ENCODE measurements around the gene SPOCK1.

DNA sequence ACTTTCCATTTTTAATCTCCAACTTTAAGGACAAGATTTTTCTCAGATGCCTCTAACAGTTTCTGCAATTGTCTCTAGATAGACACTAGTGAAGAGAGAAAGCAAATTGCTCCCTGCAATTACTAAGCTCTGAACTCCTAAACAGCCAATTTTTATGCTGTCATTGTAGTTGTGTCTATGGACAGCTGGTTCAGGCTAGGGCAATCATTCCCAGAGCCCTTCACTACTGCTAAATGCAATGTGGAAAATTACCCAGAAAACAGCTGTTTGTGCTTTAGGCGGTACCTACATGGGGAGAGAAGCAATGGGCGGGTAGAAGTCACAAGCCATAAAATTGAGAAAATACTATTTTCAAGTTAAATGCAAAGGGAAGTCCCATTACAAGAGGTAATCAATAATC is 211.6 kb downstream of the SPOCK1 start:
- TF ChIP-seq EZH2 (IDR thresholded peaks at IDR 0.05; ENCODE audit: low read depth): no peak
- TF ChIP-seq, protein P1, sequence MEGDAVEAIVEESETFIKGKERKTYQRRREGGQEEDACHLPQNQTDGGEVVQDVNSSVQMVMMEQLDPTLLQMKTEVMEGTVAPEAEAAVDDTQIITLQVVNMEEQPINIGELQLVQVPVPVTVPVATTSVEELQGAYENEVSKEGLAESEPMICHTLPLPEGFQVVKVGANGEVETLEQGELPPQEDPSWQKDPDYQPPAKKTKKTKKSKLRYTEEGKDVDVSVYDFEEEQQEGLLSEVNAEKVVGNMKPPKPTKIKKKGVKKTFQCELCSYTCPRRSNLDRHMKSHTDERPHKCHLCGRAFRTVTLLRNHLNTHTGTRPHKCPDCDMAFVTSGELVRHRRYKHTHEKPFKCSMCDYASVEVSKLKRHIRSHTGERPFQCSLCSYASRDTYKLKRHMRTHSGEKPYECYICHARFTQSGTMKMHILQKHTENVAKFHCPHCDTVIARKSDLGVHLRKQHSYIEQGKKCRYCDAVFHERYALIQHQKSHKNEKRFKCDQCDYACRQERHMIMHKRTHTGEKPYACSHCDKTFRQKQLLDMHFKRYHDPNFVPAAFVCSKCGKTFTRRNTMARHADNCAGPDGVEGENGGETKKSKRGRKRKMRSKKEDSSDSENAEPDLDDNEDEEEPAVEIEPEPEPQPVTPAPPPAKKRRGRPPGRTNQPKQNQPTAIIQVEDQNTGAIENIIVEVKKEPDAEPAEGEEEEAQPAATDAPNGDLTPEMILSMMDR (conservative IDR thresholded peaks at IDR 0.05): no peak

All from PC-9 (cell line).